Measurements from ENCODE around the gene SPAG8. TPM values are rescaled to one million over a fixed set of nuclear protein-coding genes. Genes with fewer than 3 reads are reported as not detected.

The SPAG8 gene
- polyA plus RNA-seq, 2 of the 4 experiments (the other 2 are of a cell fraction), result 0.31 to 0.45 TPM

- no peak for TF ChIP-seq SREBF2 (IDR thresholded peaks at IDR 0.05)
- no peak for TF ChIP-seq CHD4 (IDR thresholded peaks at IDR 0.05; ENCODE audit: borderline replicate concordance)
- no peak for TF ChIP-seq NR3C1 (IDR thresholded peaks at IDR 0.05)
- no peak for TF ChIP-seq KDM5A (IDR thresholded peaks at IDR 0.05)
Observed at GRCh38 chr9:35831040-35831439, 19.0 kb upstream of the SPAG8 start (continued).

DNA sequence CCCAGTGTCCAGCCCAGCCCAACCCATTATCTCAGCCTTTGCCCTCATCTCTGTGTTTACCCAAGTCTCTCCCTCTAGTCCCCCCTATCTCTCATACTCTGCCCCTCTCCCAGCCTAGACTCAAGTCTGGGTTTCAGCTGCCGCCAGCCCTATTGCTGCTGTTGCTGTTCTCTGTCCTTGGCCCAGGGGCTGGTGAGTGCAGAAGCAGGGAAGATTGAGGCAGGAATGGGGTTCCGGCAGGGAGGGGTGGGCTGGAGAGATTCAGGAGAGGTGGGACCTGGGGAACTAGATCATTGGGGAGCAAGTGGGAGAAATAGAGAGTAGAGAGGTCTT, 17.7 kb upstream of the SPAG8 start:
- Histone ChIP-seq H3K4me2 (peak overlapping the region; percentile 96), H3K4me3 (peak overlapping the region; percentile 80), H3K27ac (peak overlapping the region; percentile 84 to 91), H3K4me1 (peaks cover 4% of the 10 kb centered on the region; the same call in 2 of the 3 replicates), H3K9me3 (no peaks in the 10 kb centered on the region)
- POLR2A ChIA-PET, result interaction anchor here (1.5 kb wide), 1 partner anchor 15 kb away, joined by 4 read pairs; the partner anchor contains the start of gene HINT2
- WGBS (ENCODE audit: missing lambda C conversion rate), result 62% methylated on average over 2 of the region's 2 CpGs
- CTCF ChIA-PET, result interaction anchor here (1.3 kb wide), 1 partner anchor 115 kb away, joined by 3 read pairs; no protein-coding TSS in a partner anchor
- ATAC-seq (no peak), DNase-seq (ENCODE audit: low read depth in 1 of 2, low spot score in 1 of 2) (no peak), FAIRE-seq (no peak)
- TF ChIP-seq USF2 (IDR thresholded peaks at IDR 0.05) (no peak), PBX3 (IDR thresholded peaks at IDR 0.05) (no peak), ZC3H11A (IDR thresholded peaks at IDR 0.05) (no peak), TP53 (CRISPR knock-in tag; IDR thresholded peaks at IDR 0.05) (no peak)

GRCh38 chr9:35829084-35829763, 17.2 kb upstream of the SPAG8 start, which contains the start of gene TMEM8B:
TSS of gene TMEM8B (plus strand) at chr9:35829228. CDS start at chr9:35829448, 220 bp downstream.
- Histone ChIP-seq H3K27ac (peak within 1 kb of the TSS; percentile 84 to 91), H3K9me3 (no peaks in the 10 kb centered on the region), H3K4me2 (peak within 1 kb of the TSS; percentile 96), H3K4me3 (peak within 1 kb of the TSS; percentile 80), H3K4me1 (peaks cover 4% of the 10 kb centered on the region; the same call in 2 of the 3 replicates)
- FAIRE-seq (no peak), DNase-seq (ENCODE audit: low read depth in 1 of 2, low spot score in 1 of 2) (peak; percentile 90 to 97), ATAC-seq (peak; percentile 86 to 93)
- ChIA-PET POLR2A (interaction anchor here (1.5 kb wide), 1 partner anchor 15 kb away, joined by 4 read pairs; the partner anchor contains the start of gene HINT2), CTCF (interaction anchor here (0.6 to 5.6 kb wide), 9 partner anchors 9 to 116 kb away, joined by 3 to 59 read pairs (median 3); partner anchors contain the start of genes HINT2, SPAAR and SPAG8)
- TF ChIP-seq PHF8 (IDR thresholded peaks at IDR 0.05; ENCODE audit: borderline replicate concordance, low read depth) (peak; percentile 30; the same call in 1 of the 2 replicates), ZFP36 (IDR thresholded peaks at IDR 0.05; ENCODE audit: borderline replicate concordance, partially characterized antibody) (no peak)
- 0% methylated on average over 9 of the region's 53 CpGs for WGBS (ENCODE audit: missing lambda C conversion rate)

GRCh38 chr9:35828716-35829083, 16.6 kb upstream of the SPAG8 start, which contains the start of gene FAM221B:
TSS of gene FAM221B (minus strand) at chr9:35828732. CDS start at chr9:35826161, 2,571 bp downstream.
- H3K4me1 ChIP-seq, result peaks cover 4% of the 10 kb centered on the region; the same call in 2 of the 3 replicates
- TF ChIP-seq HDAC2 (IDR thresholded peaks at IDR 0.05) (no peak), FOXS1 (CRISPR knock-in tag; IDR thresholded peaks at IDR 0.05) (no peak), CBX2 (IDR thresholded peaks at IDR 0.05; ENCODE audit: borderline replicate concordance, low read depth) (no peak), NR3C1 (IDR thresholded peaks at IDR 0.05) (no peak), USF2 (IDR thresholded peaks at IDR 0.05) (no peak), HOXB5 (CRISPR knock-in tag; IDR thresholded peaks at IDR 0.05) (no peak), NFE2L2 (conservative IDR thresholded peaks at IDR 0.05; ENCODE audit: low read length) (0 out of 2 replicates have a peak, but pooled peaks have one; percentile 1)
- POLR2A ChIA-PET, result interaction anchor here (1.5 kb wide), 1 partner anchor 14 kb away, joined by 4 read pairs; the partner anchor contains the start of gene HINT2
- ATAC-seq (peak; percentile 36 to 42; a peak in 4 of 6 replicates), DNase-seq (ENCODE audit: low read depth in 1 of 2, low spot score in 1 of 2) (no peak), FAIRE-seq (no peak)
- CTCF ChIA-PET, result interaction anchor here (0.6 to 5.6 kb wide), 9 partner anchors 10 to 117 kb away, joined by 3 to 59 read pairs (median 3); partner anchors contain the start of genes HINT2, SPAAR and SPAG8
- H3K4me2 ChIP-seq, result peak within 1 kb of the TSS; percentile 96
- H3K27ac ChIP-seq, result peak within 1 kb of the TSS; percentile 84 to 91
- WGBS (ENCODE audit: missing lambda C conversion rate), result 0% methylated on average over 11 of the region's 21 CpGs
- H3K9me3 ChIP-seq, result no peaks in the 10 kb centered on the region
- peak within 1 kb of the TSS; percentile 80 for H3K4me3 ChIP-seq
